OCI-LY3 (cell line): ENCODE measurements around the gene SERPINI2.

Experiments used
- CTCF ChIP-seq: fragments of 200-600, 300-600 bp; sonication (generic); IDR thresholded peaks from 2 replicates; pipeline ENCODE4 v1.5.1; 2014; ENCODE audit warnings: antibody characterized with exemption, low read length, low read depth
- EZH2phosphoT487 ChIP-seq: fragments of 200-600 bp; shearing (Covaris generic); IDR thresholded peaks from 2 replicates; pipeline ENCODE4 v1.6.1; 2018; ENCODE audit warnings: antibody characterized with exemption, mixed run types, low read depth

GRCh38 chr3:167484551-167484950 lies 10.7 kb upstream of the SERPINI2 start:
- TF ChIP-seq CTCF = no peak
- no peak for TF ChIP-seq EZH2phosphoT487
